ENCODE measurements around the gene DUT.

The DUT gene

DNA sequence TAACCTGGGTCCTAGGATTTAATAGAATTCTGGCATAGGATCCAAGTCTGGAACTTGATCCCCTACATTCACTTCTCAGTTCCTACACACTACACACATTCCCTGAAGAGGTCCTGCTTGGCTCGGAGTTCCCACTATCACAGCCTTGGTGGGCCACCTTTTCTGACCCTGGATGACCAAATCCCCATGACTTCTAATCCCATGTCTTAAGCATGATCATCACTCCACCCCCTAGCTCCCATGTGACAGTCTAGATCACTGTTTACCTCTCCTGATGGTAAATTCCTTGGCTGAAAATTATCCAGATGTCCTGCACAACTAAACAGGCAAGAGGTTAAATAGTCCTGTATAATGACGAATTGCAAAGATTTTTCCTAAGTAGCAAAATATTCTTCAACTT is 40.3 kb downstream of the DUT start:
- no peak for DNase-seq (ENCODE audit: low read depth)

DNA sequence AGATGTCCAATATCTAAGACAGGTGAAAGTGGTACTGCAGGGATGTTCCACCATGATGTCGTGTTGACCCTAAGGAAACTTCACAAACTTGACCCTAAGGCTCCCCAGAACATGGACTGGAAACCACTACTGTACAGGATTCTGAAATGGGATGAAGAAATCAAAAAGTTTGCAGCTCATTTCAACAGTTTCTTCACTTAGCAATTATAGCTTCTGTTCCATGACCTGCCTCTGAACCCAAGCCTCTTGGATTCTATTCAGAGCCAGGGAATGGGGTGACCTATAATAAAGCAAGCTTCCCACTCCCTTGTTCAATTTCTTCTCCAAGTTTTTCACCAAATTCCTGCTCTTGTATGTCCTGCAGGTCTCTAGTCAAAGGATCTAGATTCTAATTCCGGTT is 40.7 kb downstream of the DUT start:
- no peak for DNase-seq (ENCODE audit: low read depth)

DNA sequence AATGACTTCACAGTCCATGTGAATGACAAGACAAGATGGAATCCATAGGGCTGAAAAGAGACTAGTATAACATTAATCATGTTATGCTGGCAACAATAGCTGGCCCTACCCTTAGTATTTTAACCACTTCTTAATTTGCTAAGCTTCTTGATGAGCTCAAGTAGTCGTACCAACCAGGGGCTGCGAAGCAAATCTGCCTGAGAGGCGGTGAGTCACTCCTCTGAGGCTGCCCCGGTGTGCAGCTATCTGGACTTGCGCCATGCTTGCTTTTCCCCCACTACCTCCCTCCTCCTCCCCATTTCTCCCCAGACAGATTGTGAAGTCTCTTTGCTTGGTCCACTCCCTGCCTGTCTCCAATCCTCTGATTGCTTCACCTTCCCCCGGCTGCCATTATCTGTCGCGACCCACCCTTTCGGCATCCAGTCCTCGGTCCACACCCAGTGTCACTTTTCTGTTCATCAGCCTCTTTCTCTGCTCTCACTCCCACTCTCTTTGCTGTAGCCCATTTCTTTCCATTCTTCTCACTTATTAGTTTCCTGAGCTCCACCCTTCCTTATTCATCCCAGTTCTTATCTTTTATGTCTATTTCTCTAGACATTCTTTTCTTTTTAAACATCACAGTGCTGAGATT is 42.7 kb downstream of the DUT start:
- no peak for DNase-seq (ENCODE audit: low read depth)

DNA sequence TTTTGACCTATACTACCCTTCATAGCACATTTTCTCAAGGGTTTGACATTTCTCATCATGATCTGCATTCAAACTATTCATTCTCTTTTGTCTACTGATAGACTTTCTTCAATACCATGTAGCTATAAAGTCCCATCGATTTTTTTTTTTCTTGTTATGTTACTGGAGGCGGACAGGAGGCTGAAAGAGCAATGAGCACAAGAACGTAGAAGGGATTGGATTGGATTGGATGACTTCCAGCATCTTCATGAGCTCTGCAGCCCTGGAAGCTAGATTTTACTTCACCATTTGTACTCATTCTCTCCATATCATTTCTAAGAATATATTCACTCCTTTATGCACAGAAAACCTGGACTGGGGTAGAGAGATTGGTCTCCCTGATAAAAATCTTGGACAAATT is 43.2 kb downstream of the DUT start:
- no peak for DNase-seq (ENCODE audit: low read depth)

DNA sequence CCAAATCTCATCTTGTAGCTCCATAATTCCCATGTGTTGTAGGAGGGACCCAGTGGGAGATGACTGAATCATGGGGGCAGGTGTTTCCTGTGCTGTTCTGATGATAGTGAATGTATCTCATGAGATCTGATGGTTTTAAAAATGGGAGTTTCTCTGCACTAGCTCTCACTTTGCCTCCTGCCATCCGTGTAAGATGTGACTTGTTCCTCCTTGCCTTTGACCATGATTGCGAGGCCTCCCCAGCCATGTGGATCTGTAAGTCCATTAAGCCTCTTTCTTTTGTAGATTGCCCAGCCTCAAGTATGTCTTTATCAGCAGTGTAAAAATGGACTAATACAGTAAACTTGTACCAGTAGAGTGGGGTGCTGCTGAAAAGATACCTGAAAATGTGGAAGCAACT is 44.5 kb downstream of the DUT start:
- no peak for DNase-seq (ENCODE audit: low read depth)

DNA sequence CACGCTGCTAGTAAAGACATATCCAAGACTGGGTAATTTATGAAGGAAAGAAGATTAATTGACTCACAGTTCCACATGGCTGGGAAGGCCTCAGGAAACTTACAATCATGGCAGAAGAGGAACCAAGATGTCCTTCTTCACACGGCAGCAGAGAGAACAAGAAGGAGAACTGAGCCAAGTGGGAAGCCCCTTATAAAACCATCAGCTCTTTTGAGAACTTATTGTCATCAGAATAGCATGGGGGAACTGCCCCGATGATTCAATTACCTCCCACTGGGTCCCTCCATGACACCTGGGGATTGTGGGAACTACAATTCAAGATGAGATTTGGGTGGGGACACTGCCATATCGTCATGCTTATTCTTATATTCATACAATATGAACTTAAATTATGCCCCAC is 49.0 kb downstream of the DUT start:
- no peak for DNase-seq (ENCODE audit: low read depth)

DNA sequence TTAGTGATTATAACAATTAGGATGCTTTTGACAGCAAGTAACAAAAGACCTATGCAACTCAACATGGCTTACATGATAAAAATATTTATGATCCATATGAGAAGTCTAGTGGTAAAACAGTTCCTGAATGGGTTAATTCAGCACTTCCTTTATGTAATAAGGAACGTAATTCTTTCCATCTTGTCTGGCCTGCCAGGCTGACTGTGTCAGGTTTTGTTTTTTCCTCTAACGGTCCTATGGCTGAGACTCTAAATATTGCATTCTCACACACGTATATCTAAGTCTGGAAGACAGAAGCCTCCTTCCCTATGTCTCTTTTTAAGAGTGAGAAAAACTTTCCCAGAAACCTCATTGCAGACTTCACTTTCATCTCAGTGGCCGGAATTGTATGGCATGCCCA is 50.6 kb downstream of the DUT start:
- no peak for DNase-seq (ENCODE audit: low read depth)

DNA sequence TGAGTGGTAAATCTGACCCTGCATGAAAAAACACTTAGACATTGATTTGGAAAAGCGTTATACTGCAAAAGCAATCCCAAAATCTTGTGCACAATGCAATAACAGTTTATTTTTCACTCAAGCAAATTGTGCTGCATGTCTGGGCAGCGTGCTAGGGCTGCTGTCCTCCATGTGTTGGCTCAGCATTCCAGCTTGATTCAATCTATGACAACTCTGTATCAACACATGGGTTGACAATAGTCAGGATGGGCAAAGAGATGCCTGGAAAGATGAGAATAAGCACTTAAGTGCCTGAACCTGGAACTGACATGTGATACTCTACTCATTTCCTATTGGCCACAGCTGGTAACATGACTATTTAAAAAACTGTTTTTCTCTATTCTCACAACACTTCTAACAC is 51.8 kb downstream of the DUT start:
- no peak for DNase-seq (ENCODE audit: low read depth)

DNA sequence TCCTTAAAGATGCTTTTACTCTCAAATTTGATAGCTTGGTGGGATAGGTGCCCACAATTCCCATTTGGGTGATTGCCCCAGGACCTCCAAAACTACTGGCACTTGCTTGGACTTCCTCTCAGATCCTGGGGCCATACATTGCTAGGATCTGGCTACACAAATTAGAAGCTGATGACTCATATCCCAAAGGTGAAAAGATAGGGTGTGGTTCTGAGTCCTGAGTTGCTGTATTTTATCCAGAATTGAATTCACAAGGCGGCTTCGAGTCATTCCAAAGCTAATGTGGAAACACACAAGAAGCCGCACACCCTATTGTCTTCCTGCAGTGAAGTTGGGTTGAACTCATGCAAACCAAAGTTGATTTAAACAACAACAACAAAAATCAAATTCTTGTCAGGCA is 53.4 kb downstream of the DUT start:
- DNase-seq (ENCODE audit: low read depth), result no peak

DNA sequence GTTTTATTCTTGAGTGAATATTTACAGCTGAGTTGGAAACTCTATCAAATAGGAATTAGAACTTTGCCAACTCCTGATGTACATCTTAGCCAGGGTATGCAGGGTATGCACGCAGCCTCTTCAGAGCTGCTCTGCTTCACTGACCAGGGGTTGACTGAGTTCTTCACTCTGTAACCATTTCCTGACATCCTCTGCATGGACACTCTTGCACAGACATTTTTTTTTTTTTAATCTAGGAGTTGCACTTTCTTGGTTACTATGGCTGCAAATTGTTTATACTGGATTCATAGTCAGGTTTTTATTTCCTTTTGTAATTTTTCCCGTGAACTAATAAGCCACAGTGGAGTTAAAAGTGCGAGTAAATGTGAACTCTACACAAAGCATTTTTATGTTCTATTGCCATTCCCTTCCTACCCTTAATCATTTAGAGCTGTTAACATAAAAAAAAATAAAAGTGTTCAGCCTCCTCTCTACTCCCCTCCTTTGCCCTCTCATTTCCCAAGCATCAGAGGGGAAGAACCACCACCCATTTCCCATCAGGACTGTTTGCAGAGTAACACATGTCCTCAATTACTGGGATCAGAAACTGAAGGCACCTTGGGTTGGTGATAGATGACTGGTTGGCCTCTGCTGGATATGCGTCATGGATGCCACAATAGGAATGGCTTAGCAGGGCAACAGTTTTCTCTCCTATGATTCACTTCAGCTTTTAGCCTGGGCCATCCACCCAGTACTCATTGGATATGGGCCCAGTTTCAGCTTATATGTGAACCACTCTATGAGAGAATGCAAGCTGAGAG is 54.0 kb downstream of the DUT start:
- peak; percentile 98 for DNase-seq (ENCODE audit: low read depth)

DNA sequence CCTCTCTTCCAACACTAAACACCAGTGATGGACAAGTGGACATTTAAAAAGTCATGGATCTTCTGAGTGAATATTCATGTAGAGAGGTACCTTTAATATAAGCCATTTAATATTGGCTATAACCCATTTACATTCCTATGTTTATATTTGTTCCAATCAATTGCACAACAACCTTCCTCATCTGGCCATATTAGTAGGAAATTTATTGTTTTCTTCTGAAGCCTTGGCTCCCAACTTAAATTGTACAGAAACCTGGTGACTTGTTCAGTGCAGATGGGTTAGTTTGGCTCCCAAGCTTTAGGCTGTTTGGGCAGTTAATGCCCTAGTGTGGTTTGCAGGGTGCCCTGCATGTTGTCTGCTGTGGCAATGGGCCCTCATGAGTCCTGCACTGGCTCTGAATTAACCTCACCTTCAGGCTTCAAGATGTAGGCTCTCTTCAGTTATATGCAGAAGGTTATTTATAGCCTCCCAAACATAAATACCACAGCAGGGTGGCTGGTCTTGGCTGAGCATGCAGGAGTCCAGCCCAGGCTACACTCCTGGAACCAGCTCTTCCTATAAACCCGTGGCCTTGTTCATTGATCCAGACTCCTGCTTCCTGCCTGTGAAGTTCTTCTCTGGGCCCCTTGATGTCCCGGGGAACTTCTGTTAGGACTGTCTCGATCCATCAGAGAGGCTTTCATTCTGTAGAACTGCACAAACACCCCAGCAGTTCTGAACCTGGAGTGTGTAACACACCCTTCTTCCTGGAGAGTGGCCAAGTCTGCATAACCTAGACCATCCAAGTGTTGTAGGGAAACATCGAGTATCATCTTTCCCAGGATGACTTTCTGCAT is 57.0 kb downstream of the DUT start:
- peak; percentile 53 for DNase-seq (ENCODE audit: low read depth)

DNA sequence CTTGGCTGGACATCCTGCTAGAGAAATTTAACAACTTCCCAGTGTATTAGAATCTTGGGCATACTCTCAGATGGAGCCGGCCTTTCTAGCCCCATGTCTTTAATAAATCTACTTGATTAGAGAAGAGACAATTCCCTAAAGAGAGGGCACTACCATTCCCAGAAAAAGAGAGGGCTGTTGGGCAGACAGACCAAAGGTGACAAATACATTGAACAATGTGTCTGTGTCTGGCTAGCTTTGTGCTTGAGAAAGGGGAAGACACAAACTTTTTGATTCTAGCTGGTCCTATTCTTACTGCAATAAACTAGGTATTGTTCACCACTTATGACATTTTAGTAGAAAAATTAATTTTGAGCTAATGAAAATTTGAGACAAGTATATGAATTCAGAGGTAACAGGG is 57.7 kb downstream of the DUT start:
- no peak for DNase-seq (ENCODE audit: low read depth)

DNA sequence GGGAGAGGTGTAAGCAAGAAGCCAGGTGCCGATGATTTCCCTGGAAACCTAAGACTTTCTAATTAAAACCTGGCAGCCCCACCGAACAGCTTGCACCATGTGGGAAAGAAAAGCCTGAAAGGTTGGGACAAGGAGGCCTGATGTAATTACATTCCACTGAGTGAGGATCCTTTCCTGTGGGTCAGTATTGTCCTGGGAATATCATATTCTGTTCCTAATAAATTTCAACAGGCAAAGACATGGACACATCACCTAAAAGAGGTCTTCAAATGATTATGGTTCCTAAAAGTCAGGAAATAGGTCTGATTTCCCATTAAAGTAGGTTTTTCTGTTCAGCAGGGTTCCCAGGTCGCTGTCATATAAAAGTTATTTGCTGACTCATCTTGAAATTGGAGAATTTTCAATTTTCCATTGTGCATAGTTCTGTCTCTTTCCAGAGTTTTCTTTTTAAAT is 58.5 kb downstream of the DUT start:
- DNase-seq (ENCODE audit: low read depth), result peak; percentile 75

DNA sequence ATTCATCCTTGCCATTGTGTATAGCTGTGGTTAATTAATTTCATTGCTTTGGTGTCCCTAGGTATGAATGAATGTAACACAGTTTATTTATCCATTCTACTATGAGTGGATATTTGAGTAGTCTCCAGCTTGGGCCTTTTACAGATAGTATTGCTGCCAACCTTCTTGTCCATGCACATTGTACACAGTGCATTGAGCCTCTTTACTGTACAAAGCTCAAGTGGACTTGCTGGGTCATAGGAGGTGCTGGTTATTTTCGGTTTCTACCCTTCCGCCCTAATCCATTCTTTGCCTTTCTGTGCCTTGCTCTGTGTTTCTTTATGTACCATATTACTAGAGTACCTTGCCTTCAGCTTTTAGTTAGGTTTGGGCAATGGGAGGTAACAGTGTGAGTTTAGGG is 60.7 kb downstream of the DUT start:
- DNase-seq (ENCODE audit: low read depth), result peak; percentile 35

DNA sequence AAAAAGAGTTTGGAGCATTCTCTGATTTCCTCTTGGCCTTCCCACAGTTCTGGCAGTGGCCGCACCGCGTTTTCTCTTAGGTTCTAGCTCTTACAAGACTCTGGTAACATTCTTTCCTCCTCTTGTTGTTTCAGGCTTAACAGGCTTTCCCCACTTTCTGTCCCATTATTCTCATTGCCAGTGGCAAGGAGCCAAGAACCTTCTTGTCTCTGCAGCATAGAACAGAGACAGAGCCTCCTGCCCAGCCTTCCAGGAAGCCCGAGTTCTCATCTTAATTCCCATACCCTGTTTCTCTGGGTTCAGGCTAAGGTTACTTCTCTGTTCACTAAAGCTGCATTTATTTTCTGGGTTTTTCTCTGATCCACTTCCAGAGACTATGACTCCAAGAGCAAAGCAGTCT is 61.1 kb downstream of the DUT start:
- DNase-seq (ENCODE audit: low read depth), result peak; percentile 43

All from fibroblast of gingiva (primary cell).